LNCaP clone FGC (cell line): ENCODE measurements around the gene KL.

Experiments used
- DNase-seq: peaks from one replicate; pipeline ENCODE4 v3.0.0-alpha.2; 2011; ENCODE audit warnings: low read depth
- H3K4me3 ChIP-seq: 2 replicates; pipeline ENCODE4 v1.5.1; 2011; ENCODE audit warnings: mild to moderate bottlenecking, low read depth, low read length, control low read depth
- TF ChIP-seq, protein P1 (sequence below): IDR thresholded peaks from 2 replicates; pipeline ENCODE4 v1.5.1; 2012; ENCODE audit warnings: mild to moderate bottlenecking; ENCODE audit not compliant: control insufficient read depth, insufficient read depth; ENCODE audit errors: extremely low read depth

Gene KL

GRCh38 chr13:32988608-32989289 is 27.5 kb upstream of the KL start:
- no peak overlapping the region for H3K4me3 ChIP-seq
- TF ChIP-seq, protein P1, sequence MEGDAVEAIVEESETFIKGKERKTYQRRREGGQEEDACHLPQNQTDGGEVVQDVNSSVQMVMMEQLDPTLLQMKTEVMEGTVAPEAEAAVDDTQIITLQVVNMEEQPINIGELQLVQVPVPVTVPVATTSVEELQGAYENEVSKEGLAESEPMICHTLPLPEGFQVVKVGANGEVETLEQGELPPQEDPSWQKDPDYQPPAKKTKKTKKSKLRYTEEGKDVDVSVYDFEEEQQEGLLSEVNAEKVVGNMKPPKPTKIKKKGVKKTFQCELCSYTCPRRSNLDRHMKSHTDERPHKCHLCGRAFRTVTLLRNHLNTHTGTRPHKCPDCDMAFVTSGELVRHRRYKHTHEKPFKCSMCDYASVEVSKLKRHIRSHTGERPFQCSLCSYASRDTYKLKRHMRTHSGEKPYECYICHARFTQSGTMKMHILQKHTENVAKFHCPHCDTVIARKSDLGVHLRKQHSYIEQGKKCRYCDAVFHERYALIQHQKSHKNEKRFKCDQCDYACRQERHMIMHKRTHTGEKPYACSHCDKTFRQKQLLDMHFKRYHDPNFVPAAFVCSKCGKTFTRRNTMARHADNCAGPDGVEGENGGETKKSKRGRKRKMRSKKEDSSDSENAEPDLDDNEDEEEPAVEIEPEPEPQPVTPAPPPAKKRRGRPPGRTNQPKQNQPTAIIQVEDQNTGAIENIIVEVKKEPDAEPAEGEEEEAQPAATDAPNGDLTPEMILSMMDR, result no peak
- DNase-seq, result no peak

GRCh38 chr13:32989290-32989667 is 26.9 kb upstream of the KL start:
- TF ChIP-seq, protein P1, result no peak
- no peak overlapping the region for H3K4me3 ChIP-seq
- no peak for DNase-seq

- no peak overlapping the region for H3K4me3 ChIP-seq
- TF ChIP-seq, protein P1, result no peak
- no peak for DNase-seq
Observed at GRCh38 chr13:32989942-32990341, 26.3 kb upstream of the KL start.

- no peak overlapping the region for H3K4me3 ChIP-seq
- DNase-seq, result no peak
- TF ChIP-seq, protein P1, result no peak
Observed at GRCh38 chr13:32993145-32993544, 23.1 kb upstream of the KL start.

DNA sequence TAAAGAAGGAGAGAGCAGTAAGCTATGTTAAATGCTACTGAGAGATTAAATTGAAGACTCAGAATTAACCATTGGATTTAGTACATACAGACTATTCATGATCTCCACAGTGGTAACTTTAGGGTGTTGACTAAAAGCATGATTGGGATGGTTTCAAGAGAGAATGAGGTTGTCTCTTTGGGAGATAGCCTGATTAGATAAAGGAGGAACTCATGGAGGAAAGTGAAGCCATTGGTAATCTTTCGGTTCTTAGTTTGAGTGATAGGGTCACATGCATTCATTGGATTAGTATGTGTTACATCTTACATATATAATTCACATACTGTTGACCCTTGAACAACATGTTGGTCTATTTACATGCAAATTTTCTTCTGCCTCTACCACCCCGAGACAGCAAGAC is 18.8 kb upstream of the KL start:
- TF ChIP-seq, protein P1, result no peak

GRCh38 chr13:32998966-32999365 is 17.3 kb upstream of the KL start:
- no peak overlapping the region for H3K4me3 ChIP-seq
- no peak for DNase-seq
- TF ChIP-seq, protein P1, result no peak

More for the DNA sequence above, 18.8 kb upstream of the KL start:
- H3K4me3 ChIP-seq, result no peak overlapping the region
- no peak for DNase-seq

- TF ChIP-seq, protein P1, result no peak
- DNase-seq, result no peak
- no peak overlapping the region for H3K4me3 ChIP-seq
Observed at GRCh38 chr13:33000365-33000764, 15.9 kb upstream of the KL start.
